Bronchial epithelial cell (primary cell): ENCODE measurements around the gene GAL. TPM values are rescaled to one million over a fixed set of nuclear protein-coding genes. Genes with fewer than 3 reads are reported as not detected.

Experiments used
- DNase-seq: peaks from one replicate; pipeline ENCODE4 v3.0.0-alpha.2; 2010; ENCODE audit warnings: low read depth
- FAIRE-seq: peaks from 2 replicates; lab custom pipeline; 2011; peaks lifted over from hg19 to GRCh38; lab: Jason Lieb, UNC
- H3K27me3 ChIP-seq: 2 replicates; pipeline ENCODE4 v1.5.1; 2011; ENCODE audit warnings: low read length; ENCODE audit not compliant: control insufficient read depth, insufficient read depth
- H3K36me3 ChIP-seq: 2 replicates; pipeline ENCODE4 v1.5.1; 2011; ENCODE audit warnings: low read length; ENCODE audit not compliant: control insufficient read depth, insufficient read depth
- H3K4me3 ChIP-seq: 2 replicates; pipeline ENCODE4 v1.5.1; 2011; ENCODE audit warnings: mild to moderate bottlenecking, low read depth, low read length, control low read depth
- CTCF ChIP-seq: IDR thresholded peaks from 2 replicates; pipeline ENCODE4 v1.5.1; 2011; ENCODE audit warnings: mild to moderate bottlenecking, moderate library complexity, low read length, control low read depth, inconsistent platforms; ENCODE audit not compliant: insufficient read depth, severe bottlenecking
- total RNA-seq: library from RNA; depleted of rRNA; stranded (reverse); fragments of >200 nt; gene quantifications from 2 replicates; pipeline ENCODE4 v1.2.1, GENCODE V29; 2014

The GAL gene
- total RNA-seq, 1 donor from 2014 or later: 0.53 TPM

- H3K4me3 ChIP-seq: no peak overlapping the region
- DNase-seq: no peak
- TF ChIP-seq CTCF: no peak
- H3K27me3 ChIP-seq: peaks cover 3% of the 10 kb centered on the region
- FAIRE-seq: no peak
- no peaks in the 10 kb centered on the region for H3K36me3 ChIP-seq
Observed at GRCh38 chr11:68724293-68724692, 39.9 kb downstream of the GAL start.

- no peaks in the 10 kb centered on the region for H3K36me3 ChIP-seq
- peaks cover 3% of the 10 kb centered on the region for H3K27me3 ChIP-seq
- no peak overlapping the region for H3K4me3 ChIP-seq
- FAIRE-seq: no peak
- no peak for DNase-seq
- TF ChIP-seq CTCF: no peak
Observed at GRCh38 chr11:68727783-68728182, 43.4 kb downstream of the GAL start.

GRCh38 chr11:68734111-68734510, 49.8 kb downstream of the GAL start:
- DNase-seq (no peak), FAIRE-seq (no peak)
- Histone ChIP-seq H3K27me3 (no peaks in the 10 kb centered on the region), H3K36me3 (no peaks in the 10 kb centered on the region), H3K4me3 (no peak overlapping the region)
- TF ChIP-seq CTCF: no peak

GRCh38 chr11:68735125-68735524, 50.8 kb downstream of the GAL start:
- no peak for DNase-seq
- no peak for FAIRE-seq

GRCh38 chr11:68735646-68736045, 51.3 kb downstream of the GAL start:
- Histone ChIP-seq H3K27me3 (no peaks in the 10 kb centered on the region), H3K36me3 (no peaks in the 10 kb centered on the region), H3K4me3 (no peak overlapping the region)
- DNase-seq (no peak), FAIRE-seq (no peak)
- no peak for TF ChIP-seq CTCF

More at GRCh38 chr11:68735125-68735524, 50.8 kb downstream of the GAL start:
- Histone ChIP-seq H3K36me3 (no peaks in the 10 kb centered on the region), H3K27me3 (no peaks in the 10 kb centered on the region), H3K4me3 (no peak overlapping the region)
- no peak for TF ChIP-seq CTCF

Other genes with a start within 250 kb of the GAL start
- 93.5 and 139 TPM in 2 replicates for gene PPP6R3, start 223.8 kb upstream of the GAL start, total RNA-seq
- gene TESMIN, start 67.0 kb downstream of the GAL start, total RNA-seq: 1.4 and 2.4 TPM in 2 replicates
- 29.2 and 35.3 TPM in 2 replicates for gene CPT1A, start 157.4 kb downstream of the GAL start, total RNA-seq
- gene MRPL21, start 219.3 kb downstream of the GAL start, total RNA-seq: 50.8 and 65.0 TPM in 2 replicates
- 8.7 and 10.2 TPM in 2 replicates for gene IGHMBP2, start 219.3 kb downstream of the GAL start, total RNA-seq